Left ventricle myocardium inferior (tissue), 1 donor: ENCODE results near the gene CXorf65. TPM values are rescaled to one million over a fixed set of nuclear protein-coding genes. Genes with fewer than 3 reads are reported as not detected.

ENCODE experiments used
- DNase-seq: peaks from one replicate; pipeline ENCODE4 v3.0.0-alpha.2; 2020
- H3K27ac ChIP-seq: fragments of 200-600 bp; replicated peaks from 2 replicates; pipeline ENCODE4 v1.8.0; 2021
- H3K27me3 ChIP-seq: fragments of 200-600 bp; 2 replicates; pipeline ENCODE4 v1.8.0; 2021; ENCODE audit warnings: low read depth
- H3K36me3 ChIP-seq: fragments of 200-600 bp; 2 replicates; pipeline ENCODE4 v1.8.0; 2021
- H3K4me1 ChIP-seq: fragments of 200-600 bp; 2 replicates; pipeline ENCODE4 v1.8.0; 2021
- H3K4me3 ChIP-seq: fragments of 200-600 bp; 2 replicates; pipeline ENCODE4 v1.8.0; 2021; ENCODE audit warnings: mild to moderate bottlenecking, moderate library complexity
- H3K9me3 ChIP-seq: fragments of 200-600 bp; replicated peaks from 2 replicates; pipeline ENCODE4 v1.8.0; 2021
- CTCF ChIP-seq: fragments of 200-600 bp; IDR thresholded peaks from 2 replicates; pipeline ENCODE4 v1.8.0; 2021; ENCODE audit warnings: antibody characterized with exemption, mild to moderate bottlenecking, borderline replicate concordance
- intact Hi-C: fragments of 100-400 bp; cut with micrococcal nuclease; formaldehyde crosslinking; loops from one replicate; pipeline ENCODE4 v1.11.0; 2022
- total RNA-seq: library from RNA; stranded (reverse); fragmentation: NEBNext Ultra II Directional; extraction: Animal tissue kit (Norgen Biotek cat#: 25700); gene quantifications from one replicate; pipeline ENCODE4 v1.2.1, GENCODE V29; 2021
- donor health status: DM: no; HTN: yes; CAD: no; lungs with severe emphysema.

CXorf65 gene
- total RNA-seq, 1 donor from 2014 or later, result not detected

- intact Hi-C loops, result no loop called here
- no peaks in the 10 kb centered on the region for H3K4me1 ChIP-seq
- no peaks in the 10 kb centered on the region for H3K27me3 ChIP-seq
- no peak overlapping the region for H3K27ac ChIP-seq
- no peak overlapping the region for H3K4me3 ChIP-seq
- DNase-seq, result peak; percentile 59
- no peaks in the 10 kb centered on the region for H3K9me3 ChIP-seq
- peaks cover 81% of the 10 kb centered on the region for H3K36me3 ChIP-seq
- peak; percentile 69 for TF ChIP-seq CTCF
Measured at GRCh38 chrX:71128915-71129765, 22.6 kb upstream of the CXorf65 start.

- Histone ChIP-seq H3K27me3 (no peaks in the 10 kb centered on the region), H3K36me3 (peaks cover 85% of the 10 kb centered on the region), H3K27ac (no peak overlapping the region), H3K9me3 (no peaks in the 10 kb centered on the region), H3K4me3 (no peak overlapping the region), H3K4me1 (no peaks in the 10 kb centered on the region)
- TF ChIP-seq CTCF, result no peak
- intact Hi-C loops, result no loop called here
- no peak for DNase-seq
Measured at GRCh38 chrX:71128166-71128833, 21.8 kb upstream of the CXorf65 start.

GRCh38 chrX:71118985-71119535, 12.5 kb upstream of the CXorf65 start:
- Histone ChIP-seq H3K4me3 (peak overlapping the region; percentile 73), H3K9me3 (no peaks in the 10 kb centered on the region), H3K27ac (peak overlapping the region; percentile 76), H3K36me3 (peaks cover 32% of the 10 kb centered on the region), H3K4me1 (peaks cover 13% of the 10 kb centered on the region), H3K27me3 (no peaks in the 10 kb centered on the region)
- intact Hi-C loops, result no loop called here
- no peak for TF ChIP-seq CTCF
- DNase-seq, result no peak

- Histone ChIP-seq H3K4me3 (peak within 1 kb of the TSS; percentile 73), H3K27me3 (no peaks in the 10 kb centered on the region), H3K4me1 (peaks cover 13% of the 10 kb centered on the region), H3K36me3 (peaks cover 25% of the 10 kb centered on the region), H3K9me3 (no peaks in the 10 kb centered on the region), H3K27ac (peak within 1 kb of the TSS; percentile 76)
- intact Hi-C loops, result no loop called here
- TF ChIP-seq CTCF, result no peak
- peak; percentile 86 for DNase-seq
Measured at GRCh38 chrX:71118032-71118984, 11.8 kb upstream of the CXorf65 start, which contains the start of gene MED12. MED12 (plus strand) TSS chrX:71118596; CDS start chrX:71118755, 159 bp downstream.

- intact Hi-C loops, result no loop called here
- H3K4me3 ChIP-seq, result peak overlapping the region; percentile 73
- DNase-seq, result no peak
- peaks cover 13% of the 10 kb centered on the region for H3K4me1 ChIP-seq
- H3K27ac ChIP-seq, result no peak overlapping the region
- no peak for TF ChIP-seq CTCF
- peaks cover 15% of the 10 kb centered on the region for H3K36me3 ChIP-seq
- no peaks in the 10 kb centered on the region for H3K9me3 ChIP-seq
- no peaks in the 10 kb centered on the region for H3K27me3 ChIP-seq
Measured at GRCh38 chrX:71117358-71117757, 10.8 kb upstream of the CXorf65 start.
